ENCODE results near the gene PCBP3.
"Not testable (repeated sequence)": the region's sequence is repeated elsewhere in the genome, so short reads cannot be mapped to it uniquely, and the experiment has no call there.

The PCBP3 gene

DNA sequence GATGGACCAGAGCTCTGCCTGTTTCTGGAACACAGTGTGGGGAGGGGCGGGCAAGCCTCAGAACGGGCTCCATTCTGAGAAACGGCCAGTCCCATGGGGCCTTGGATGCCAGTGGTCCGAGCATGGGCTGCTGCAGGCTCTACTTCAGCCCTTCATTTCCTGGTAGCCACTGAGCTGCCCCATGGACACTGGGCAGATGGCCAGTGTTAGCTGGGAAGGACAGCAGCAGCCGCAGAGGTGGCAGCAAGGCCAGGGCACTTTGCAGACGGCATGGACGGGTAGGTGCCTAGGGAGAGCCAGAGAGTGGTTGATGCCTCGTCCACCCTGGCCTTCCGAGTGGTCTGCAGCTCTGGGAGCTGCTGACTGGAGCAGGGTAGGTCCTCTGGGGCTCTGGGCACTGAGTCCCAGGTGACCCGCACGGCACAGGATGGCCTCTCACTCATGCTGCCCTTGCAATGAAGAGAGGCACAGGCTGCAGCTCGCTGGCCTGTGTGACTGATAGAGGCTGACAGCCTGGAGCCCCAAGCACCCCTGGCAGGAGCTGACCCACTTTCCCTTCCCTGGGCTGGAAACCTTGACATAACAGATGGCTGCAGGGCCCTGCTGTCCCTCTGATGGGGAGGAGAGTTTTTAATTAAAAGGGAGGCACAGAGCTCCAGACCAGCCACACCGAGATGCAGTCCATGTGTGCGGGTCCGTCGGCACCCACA is 250.4 kb downstream of the PCBP3 start:
- H3K9ac ChIP-seq (ENCODE audit: insufficient read length, low read depth), result peak overlapping the region; percentile 44
- no peak for DNase-seq (ENCODE audit: low read depth, low spot score)
- TF ChIP-seq YY1 (IDR thresholded peaks at IDR 0.05; ENCODE audit: insufficient read depth, insufficient read length) (no peak), SUZ12 (IDR thresholded peaks at IDR 0.05; ENCODE audit: extremely low read depth, insufficient read depth, insufficient read length) (no peak), ZNF274 (IDR thresholded peaks at IDR 0.05; ENCODE audit: low read depth, low read length) (no peak)
- H3K36me3 ChIP-seq (ENCODE audit: insufficient read depth, insufficient read length, low read length), result no peaks in the 10 kb centered on the region
- no peak overlapping the region for H3K4me3 ChIP-seq (ENCODE audit: insufficient read length, low read depth)
- H3K4me1 ChIP-seq (ENCODE audit: insufficient read depth, insufficient read length), result peaks cover 22% of the 10 kb centered on the region
- H3K27me3 ChIP-seq (ENCODE audit: insufficient read depth, insufficient read length), result peaks cover 14% of the 10 kb centered on the region
- no peaks in the 10 kb centered on the region for H3K9me3 ChIP-seq (ENCODE audit: insufficient read depth, low read length)

DNA sequence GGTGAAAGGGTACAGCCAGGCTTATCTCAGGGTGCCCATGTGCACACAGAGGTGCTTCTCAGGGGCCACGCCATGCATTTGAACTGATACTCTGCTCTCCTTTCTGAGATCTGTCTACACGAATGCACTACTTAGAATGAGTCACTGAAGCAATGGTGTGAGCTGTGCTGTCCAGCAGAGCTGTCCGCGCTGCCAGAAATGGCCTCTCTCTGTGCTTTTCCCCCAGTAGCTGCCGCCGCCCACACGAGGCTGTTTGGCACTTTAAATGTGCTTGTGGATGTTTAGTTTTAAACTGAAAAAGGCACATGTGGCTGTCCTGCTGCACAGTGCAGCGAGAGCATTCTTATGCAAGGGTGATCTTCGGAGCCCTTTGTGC is 250.9 kb downstream of the PCBP3 start:
- peaks cover 22% of the 10 kb centered on the region for H3K4me1 ChIP-seq (ENCODE audit: insufficient read depth, insufficient read length)
- TF ChIP-seq YY1 (IDR thresholded peaks at IDR 0.05; ENCODE audit: insufficient read depth, insufficient read length) (no peak), SUZ12 (IDR thresholded peaks at IDR 0.05; ENCODE audit: extremely low read depth, insufficient read depth, insufficient read length) (no peak), ZNF274 (IDR thresholded peaks at IDR 0.05; ENCODE audit: low read depth, low read length) (no peak)
- peaks cover 12% of the 10 kb centered on the region for H3K27me3 ChIP-seq (ENCODE audit: insufficient read depth, insufficient read length)
- DNase-seq (ENCODE audit: low read depth, low spot score), result no peak
- H3K9me3 ChIP-seq (ENCODE audit: insufficient read depth, low read length), result no peaks in the 10 kb centered on the region
- H3K36me3 ChIP-seq (ENCODE audit: insufficient read depth, insufficient read length, low read length), result no peaks in the 10 kb centered on the region
- H3K4me3 ChIP-seq (ENCODE audit: insufficient read length, low read depth), result no peak overlapping the region
- H3K9ac ChIP-seq (ENCODE audit: insufficient read length, low read depth), result peak overlapping the region; percentile 27

DNA sequence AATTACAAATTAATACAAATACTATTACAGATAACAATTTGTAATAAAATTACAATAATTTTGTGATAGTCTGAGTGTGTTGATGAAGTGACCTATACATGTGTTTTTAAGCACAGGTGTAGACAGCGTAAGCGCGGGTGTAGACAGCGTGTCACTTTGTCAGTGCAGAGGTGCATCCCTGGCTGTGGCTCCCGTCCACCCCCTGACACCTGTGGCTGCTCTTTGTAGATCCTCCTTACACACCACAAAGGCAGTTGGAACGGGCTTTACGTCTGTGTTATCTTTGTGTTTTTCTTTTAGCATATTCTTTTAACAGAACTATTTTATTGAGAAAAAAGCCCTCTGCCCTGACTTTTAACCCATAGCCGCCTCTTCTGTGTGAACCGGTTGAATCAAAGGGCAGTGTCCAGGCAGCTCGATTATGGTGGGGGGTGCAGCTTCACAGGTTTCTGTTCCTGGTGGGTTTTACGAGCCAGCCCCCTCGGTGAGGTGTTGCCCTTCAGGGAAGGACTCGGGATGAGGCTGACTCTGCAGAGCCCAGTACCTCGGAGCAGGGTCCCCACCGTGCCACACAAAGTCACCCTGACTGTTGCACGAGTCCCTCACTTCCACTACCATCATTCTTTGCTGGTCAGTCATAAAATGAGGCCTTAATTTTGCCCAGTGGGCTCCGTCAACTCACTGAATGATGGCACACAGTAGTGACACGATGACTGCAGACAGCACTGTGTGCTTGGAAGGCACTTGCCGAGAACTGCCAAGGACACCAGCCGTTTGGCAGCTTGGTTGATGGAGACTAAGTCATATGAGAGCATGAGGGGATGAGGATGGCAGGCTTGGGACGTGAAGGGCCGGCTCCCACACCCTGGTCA is 251.6 kb downstream of the PCBP3 start:
- no peak for DNase-seq (ENCODE audit: low read depth, low spot score)
- no peak for TF ChIP-seq SUZ12 (IDR thresholded peaks at IDR 0.05; ENCODE audit: extremely low read depth, insufficient read depth, insufficient read length)
- no peak for TF ChIP-seq ZNF274 (IDR thresholded peaks at IDR 0.05; ENCODE audit: low read depth, low read length)
- no peak for TF ChIP-seq YY1 (IDR thresholded peaks at IDR 0.05; ENCODE audit: insufficient read depth, insufficient read length)
- H3K36me3 ChIP-seq (ENCODE audit: insufficient read depth, insufficient read length, low read length), result no peaks in the 10 kb centered on the region
- no peak overlapping the region for H3K9ac ChIP-seq (ENCODE audit: insufficient read length, low read depth)
- H3K9me3 ChIP-seq (ENCODE audit: insufficient read depth, low read length), result no peaks in the 10 kb centered on the region
- H3K27me3 ChIP-seq (ENCODE audit: insufficient read depth, insufficient read length), result peaks cover 10% of the 10 kb centered on the region
- peaks cover 24% of the 10 kb centered on the region for H3K4me1 ChIP-seq (ENCODE audit: insufficient read depth, insufficient read length)
- H3K4me3 ChIP-seq (ENCODE audit: insufficient read length, low read depth), result no peak overlapping the region

DNA sequence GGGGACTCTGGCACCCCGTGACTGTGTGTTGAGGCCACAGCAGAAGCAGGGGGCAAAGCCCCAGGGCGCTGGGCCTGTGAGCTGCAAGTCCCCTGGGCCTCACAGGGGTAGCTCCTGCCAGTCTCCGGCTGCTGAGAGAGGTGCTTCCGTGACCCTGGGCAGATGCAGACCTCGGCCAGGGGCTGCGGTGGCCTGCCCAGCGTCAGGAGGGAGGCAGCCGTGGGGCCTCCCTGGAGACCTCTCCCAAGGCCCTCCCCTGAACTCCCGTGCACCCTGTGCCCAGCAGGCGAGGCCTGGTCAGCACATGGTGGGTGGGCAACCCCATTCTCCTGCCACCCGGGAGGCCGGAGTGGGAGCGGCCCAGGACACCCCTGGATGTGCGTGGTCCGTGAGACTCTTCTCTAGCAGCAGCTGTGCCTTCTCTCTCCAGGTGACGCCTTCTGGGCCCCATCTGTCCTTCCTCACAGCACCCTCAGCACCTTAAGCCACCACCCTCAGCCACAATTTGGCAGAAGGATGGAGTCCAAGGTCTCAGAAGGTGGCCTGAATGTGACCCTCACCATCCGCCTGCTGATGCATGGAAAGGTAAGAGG is 252.3 kb downstream of the PCBP3 start:
- peaks cover 8% of the 10 kb centered on the region for H3K27me3 ChIP-seq (ENCODE audit: insufficient read depth, insufficient read length)
- H3K4me3 ChIP-seq (ENCODE audit: insufficient read length, low read depth), result no peak overlapping the region
- H3K36me3 ChIP-seq (ENCODE audit: insufficient read depth, insufficient read length, low read length), result no peaks in the 10 kb centered on the region
- TF ChIP-seq SUZ12 (IDR thresholded peaks at IDR 0.05; ENCODE audit: extremely low read depth, insufficient read depth, insufficient read length) (no peak), ZNF274 (IDR thresholded peaks at IDR 0.05; ENCODE audit: low read depth, low read length) (no peak), YY1 (IDR thresholded peaks at IDR 0.05; ENCODE audit: insufficient read depth, insufficient read length) (no peak)
- peaks cover 26% of the 10 kb centered on the region for H3K4me1 ChIP-seq (ENCODE audit: insufficient read depth, insufficient read length)
- H3K9me3 ChIP-seq (ENCODE audit: insufficient read depth, low read length), result no peaks in the 10 kb centered on the region
- H3K9ac ChIP-seq (ENCODE audit: insufficient read length, low read depth), result no peak overlapping the region
- no peak for DNase-seq (ENCODE audit: low read depth, low spot score)

DNA sequence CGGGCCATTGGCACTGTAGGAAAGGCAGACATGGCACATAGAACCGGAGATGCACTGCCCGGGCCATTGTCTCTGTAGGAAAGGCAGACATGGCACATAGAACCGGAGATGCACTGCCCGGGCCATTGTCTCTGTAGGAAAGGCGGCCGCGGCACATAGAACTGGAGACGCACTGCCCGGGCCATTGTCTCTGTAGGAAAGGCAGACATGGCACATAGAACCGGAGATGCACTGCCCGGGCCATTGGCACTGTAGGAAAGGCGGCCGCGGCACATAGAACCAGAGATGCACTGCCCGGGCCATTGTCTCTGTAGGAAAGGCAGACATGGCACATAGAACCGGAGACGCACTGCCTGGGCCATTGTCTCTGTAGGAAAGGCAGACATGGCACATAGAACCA is 252.9 kb downstream of the PCBP3 start:
- not testable (repeated sequence) for H3K9ac ChIP-seq (ENCODE audit: insufficient read length, low read depth); H3K27me3 ChIP-seq (ENCODE audit: insufficient read depth, insufficient read length); H3K9me3 ChIP-seq (ENCODE audit: insufficient read depth, low read length); DNase-seq (ENCODE audit: low read depth, low spot score); H3K36me3 ChIP-seq (ENCODE audit: insufficient read depth, insufficient read length, low read length); H3K4me3 ChIP-seq (ENCODE audit: insufficient read length, low read depth)
- peaks cover 28% of the 10 kb centered on the region for H3K4me1 ChIP-seq (ENCODE audit: insufficient read depth, insufficient read length)

DNA sequence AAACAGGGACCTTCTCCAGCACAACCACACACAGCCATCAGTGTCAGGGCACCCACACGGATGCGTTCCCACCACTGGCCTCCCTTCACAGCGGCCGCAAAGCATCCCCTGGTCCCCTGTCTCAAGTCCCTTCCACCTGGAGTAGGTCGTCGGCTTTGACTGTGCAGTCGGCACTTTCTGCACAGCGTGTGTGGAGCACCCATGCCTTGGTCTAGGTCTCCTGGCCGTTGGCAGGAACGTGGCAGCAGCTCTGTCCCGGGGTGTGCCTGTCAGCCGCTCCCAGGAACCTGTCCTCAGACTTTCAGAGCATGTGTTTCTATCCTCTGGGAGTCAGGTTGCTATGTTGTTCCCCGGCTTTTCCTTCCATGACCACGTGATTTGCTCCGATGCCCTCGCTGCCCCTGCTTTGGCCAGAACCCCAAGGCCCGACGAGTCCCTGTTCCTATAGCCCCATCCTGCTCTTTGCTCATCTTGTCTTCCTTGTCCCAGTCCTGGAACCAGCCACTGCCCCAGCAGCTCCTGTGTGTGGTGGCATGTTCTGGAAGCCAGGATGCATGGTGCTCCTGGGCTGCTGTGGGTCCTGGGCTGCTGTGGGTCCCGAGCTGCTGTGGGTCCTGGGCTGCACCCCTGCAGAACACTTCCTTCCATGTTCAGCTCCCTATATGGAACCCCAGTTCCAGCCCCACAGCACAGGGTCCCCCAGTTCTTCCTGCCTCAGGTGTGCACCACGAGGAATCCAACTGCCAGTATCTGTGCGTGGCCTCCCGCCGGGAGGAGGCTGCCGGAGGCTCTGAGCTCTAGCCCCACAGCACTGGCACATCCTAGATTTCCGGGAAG is 253.9 kb downstream of the PCBP3 start:
- H3K4me3 ChIP-seq (ENCODE audit: insufficient read length, low read depth), result no peak overlapping the region
- H3K4me1 ChIP-seq (ENCODE audit: insufficient read depth, insufficient read length), result peaks cover 22% of the 10 kb centered on the region
- H3K9me3 ChIP-seq (ENCODE audit: insufficient read depth, low read length), result no peaks in the 10 kb centered on the region
- DNase-seq (ENCODE audit: low read depth, low spot score), result no peak
- no peak overlapping the region for H3K9ac ChIP-seq (ENCODE audit: insufficient read length, low read depth)
- H3K27me3 ChIP-seq (ENCODE audit: insufficient read depth, insufficient read length), result no peaks in the 10 kb centered on the region
- H3K36me3 ChIP-seq (ENCODE audit: insufficient read depth, insufficient read length, low read length), result no peaks in the 10 kb centered on the region
- TF ChIP-seq ZNF274 (IDR thresholded peaks at IDR 0.05; ENCODE audit: low read depth, low read length) (no peak), YY1 (IDR thresholded peaks at IDR 0.05; ENCODE audit: insufficient read depth, insufficient read length) (no peak), SUZ12 (IDR thresholded peaks at IDR 0.05; ENCODE audit: extremely low read depth, insufficient read depth, insufficient read length) (no peak)
